Neural cell (in vitro differentiated cells): Measurements from ENCODE around the gene PAEP. TPM values are rescaled to one million over a fixed set of nuclear protein-coding genes. Genes with fewer than 3 reads are reported as not detected.

ENCODE experiments used
- H2AFZ ChIP-seq: fragments of 200-600, 300-800 bp; sonication (generic), shearing (Covaris generic); 2 replicates; pipeline ENCODE4 v1.6.0; 2014; ENCODE audit warnings: low read depth, mild to moderate bottlenecking, antibody characterized with exemption, low read length, moderate library complexity
- H3F3A ChIP-seq: fragments of 200-600 bp; shearing (Covaris generic); 2 replicates; pipeline ENCODE4 v1.6.1; 2016; ENCODE audit warnings: mild to moderate bottlenecking, moderate library complexity, mixed read lengths, antibody characterized with exemption, low read length; ENCODE audit not compliant: insufficient read depth, poor library complexity, severe bottlenecking
- H3K27ac ChIP-seq: fragments of 200-600, 300-800 bp; sonication (generic), shearing (Covaris generic); 2 replicates; pipeline ENCODE4 v1.5.1; 2014; ENCODE audit warnings: mild to moderate bottlenecking, low read length, moderate library complexity
- H3K27me3 ChIP-seq: fragments of 300-800, 200-600 bp; sonication (generic), shearing (Covaris generic); 2 replicates; pipeline ENCODE4 v1.6.0; 2014; ENCODE audit warnings: mild to moderate bottlenecking, low read depth, low read length, moderate library complexity; ENCODE audit not compliant: insufficient read depth
- H3K36me3 ChIP-seq: fragments of 300-800, 200-600 bp; sonication (generic), shearing (Covaris generic); 2 replicates; pipeline ENCODE4 v1.5.1; 2014; ENCODE audit warnings: mild to moderate bottlenecking, antibody characterized with exemption, low read length, moderate library complexity; ENCODE audit not compliant: insufficient read depth
- H3K4me2 ChIP-seq: fragments of 300-800, 200-600 bp; sonication (generic), shearing (Covaris generic); 2 replicates; pipeline ENCODE4 v1.6.0; 2014; ENCODE audit warnings: mild to moderate bottlenecking, low read length
- H3K4me3 ChIP-seq: fragments of 300-800, 200-600 bp; sonication (generic), shearing (Covaris generic); 2 replicates; pipeline ENCODE4 v1.5.1; 2014; ENCODE audit warnings: mild to moderate bottlenecking, low read length, moderate library complexity
- H3K79me2 ChIP-seq: fragments of 200-600 bp; shearing (Covaris generic); replicated peaks from 2 replicates; pipeline ENCODE4 v1.6.0; 2014; ENCODE audit warnings: mild to moderate bottlenecking, low read length, moderate library complexity; ENCODE audit not compliant: insufficient read depth
- H3K9ac ChIP-seq: fragments of 300-800, 200-600 bp; sonication (generic), shearing (Covaris generic); 2 replicates; pipeline ENCODE4 v1.6.1; 2016; ENCODE audit warnings: mild to moderate bottlenecking, low read length, mixed read lengths
- H3K9me2 ChIP-seq: fragments of 200-600 bp; shearing (Covaris generic); 2 replicates; pipeline ENCODE4 v1.6.1; 2016; ENCODE audit warnings: mild to moderate bottlenecking, low read length, mixed read lengths; ENCODE audit not compliant: insufficient read depth
- H3K9me3 ChIP-seq: fragments of 200-600, 300-800 bp; sonication (generic), shearing (Covaris generic); 2 replicates; pipeline ENCODE4 v1.6.1; 2016; ENCODE audit warnings: mild to moderate bottlenecking, mixed run types, low read length, moderate library complexity, mixed read lengths
- H4K20me1 ChIP-seq: fragments of 200-600 bp; shearing (Covaris generic); 2 replicates; pipeline ENCODE4 v1.6.1; 2016; ENCODE audit warnings: mild to moderate bottlenecking, mixed run types; ENCODE audit not compliant: insufficient read depth
- CTCF ChIP-seq: fragments of 450-650 bp; IDR thresholded peaks from 2 replicates; pipeline ENCODE4 v1.5.1; 2014; ENCODE audit warnings: antibody characterized with exemption, mild to moderate bottlenecking, moderate library complexity; ENCODE audit not compliant: poor library complexity, severe bottlenecking
- EP300 ChIP-seq: fragments of 450-650 bp; conservative IDR thresholded peaks from 2 replicates; pipeline ENCODE4 v1.6.1; 2014; ENCODE audit warnings: antibody characterized with exemption, mild to moderate bottlenecking, moderate library complexity; ENCODE audit not compliant: poor library complexity, severe bottlenecking
- EZH2 ChIP-seq: fragments of 200-600, 300-800 bp; shearing (Covaris generic), sonication (generic); IDR thresholded peaks from 2 replicates; pipeline ENCODE4 v1.6.1; 2014; ENCODE audit warnings: antibody characterized with exemption, low read length, borderline replicate concordance, mild to moderate bottlenecking; ENCODE audit not compliant: insufficient read depth, poor library complexity, severe bottlenecking
- MXI1 ChIP-seq: fragments of 450-650 bp; conservative IDR thresholded peaks from 2 replicates; pipeline ENCODE4 v1.6.1; 2014; ENCODE audit warnings: antibody characterized with exemption, mild to moderate bottlenecking; ENCODE audit not compliant: poor library complexity, severe bottlenecking
- POLR2AphosphoS5 ChIP-seq: IDR thresholded peaks from 2 replicates; pipeline ENCODE4 v1.6.1; 2012
- RAD21 ChIP-seq: fragments of 450-650 bp; conservative IDR thresholded peaks from 2 replicates; pipeline ENCODE4 v1.6.1; 2014; ENCODE audit warnings: antibody characterized with exemption, mild to moderate bottlenecking, moderate library complexity
- REST ChIP-seq: IDR thresholded peaks from 2 replicates; pipeline ENCODE4 v1.6.1; 2012; ENCODE audit warnings: borderline replicate concordance
- SMC3 ChIP-seq: fragments of 450-650 bp; conservative IDR thresholded peaks from 2 replicates; pipeline ENCODE4 v1.6.1; 2014; ENCODE audit warnings: antibody characterized with exemption, mild to moderate bottlenecking, moderate library complexity; ENCODE audit not compliant: poor library complexity
- TAF1 ChIP-seq: IDR thresholded peaks from 2 replicates; pipeline ENCODE4 v1.6.1; 2012; ENCODE audit warnings: low read depth
- polyA plus RNA-seq: library from polyadenylated mRNA; depleted of rRNA; stranded (reverse); fragments of >200 nt; gene quantifications from 2 replicates; pipeline ENCODE4 v1.2.3, GENCODE V29; 2014

Gene PAEP
- polyA plus RNA-seq, 1 donor from 2014 or later, result not detected

DNA sequence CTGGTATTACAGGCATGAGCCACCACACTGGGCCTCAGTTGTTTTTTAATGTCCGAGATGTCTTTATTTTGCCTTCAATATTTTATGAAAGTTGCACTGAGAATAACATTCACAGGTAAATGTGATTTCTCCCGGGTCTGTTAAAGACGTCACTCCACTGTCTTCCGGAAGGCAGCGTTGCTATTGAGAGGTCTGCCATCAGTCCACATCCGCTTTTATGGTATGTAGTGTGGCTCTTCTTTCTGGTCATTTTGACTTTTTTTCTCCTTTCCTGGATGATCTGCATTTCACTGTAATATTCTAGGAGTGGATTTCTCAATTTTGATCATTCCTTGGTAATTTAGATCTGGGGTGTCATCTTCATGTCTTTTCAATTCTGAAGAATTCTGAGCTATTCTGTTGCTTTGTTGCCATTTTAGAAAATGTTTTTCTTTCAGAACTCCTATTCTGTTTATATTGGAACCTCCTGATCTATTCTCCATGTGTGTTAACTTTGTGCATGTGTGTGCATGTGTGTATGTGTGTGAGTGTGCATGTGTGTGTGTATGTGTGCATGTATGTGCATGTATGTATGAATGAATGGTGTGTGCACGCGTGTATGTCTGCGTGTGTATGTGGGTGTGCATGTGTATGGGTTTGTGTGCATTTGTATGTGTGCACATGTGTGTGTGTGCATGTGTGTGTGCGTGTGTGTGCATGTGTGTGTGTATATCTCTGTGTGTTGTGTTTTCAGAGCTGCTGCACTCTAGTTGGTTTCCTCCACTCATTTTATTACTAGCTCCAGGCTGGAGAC is 42.2 kb upstream of the PAEP start:
- Histone ChIP-seq H3K79me2 (no peaks in the 10 kb centered on the region), H3K36me3 (no peaks in the 10 kb centered on the region), H3K27me3 (no peaks in the 10 kb centered on the region), H3K9me2 (no peaks in the 10 kb centered on the region), H3K4me3 (no peak overlapping the region), H2AFZ (no peak overlapping the region), H3F3A (no peaks in the 10 kb centered on the region), H3K9ac (no peak overlapping the region), H4K20me1 (no peaks in the 10 kb centered on the region), H3K27ac (no peak overlapping the region), H3K4me2 (no peak overlapping the region), H3K9me3 (no peaks in the 10 kb centered on the region)
- TF ChIP-seq POLR2AphosphoS5, result no peak
- TF ChIP-seq SMC3, result no peak
- no peak for TF ChIP-seq EP300
- TF ChIP-seq RAD21, result no peak
- no peak for TF ChIP-seq MXI1
- TF ChIP-seq CTCF, result no peak
- TF ChIP-seq REST, result no peak
- no peak for TF ChIP-seq TAF1
- no peak for TF ChIP-seq EZH2

- H4K20me1 ChIP-seq, result no peaks in the 10 kb centered on the region
- H3K4me3 ChIP-seq, result no peak within 1 kb of the TSS
- no peak within 1 kb of the TSS for H2AFZ ChIP-seq
- H3K27me3 ChIP-seq, result no peaks in the 10 kb centered on the region
- no peaks in the 10 kb centered on the region for H3K36me3 ChIP-seq
- no peak within 1 kb of the TSS for H3K4me2 ChIP-seq
- H3K27ac ChIP-seq, result no peak within 1 kb of the TSS
- no peaks in the 10 kb centered on the region for H3K9me2 ChIP-seq
- H3F3A ChIP-seq, result no peaks in the 10 kb centered on the region
- H3K79me2 ChIP-seq, result no peaks in the 10 kb centered on the region
- H3K9me3 ChIP-seq, result no peaks in the 10 kb centered on the region
- TF ChIP-seq POLR2AphosphoS5 (no peak), MXI1 (no peak)
- no peak within 1 kb of the TSS for H3K9ac ChIP-seq
These were observed 40.5 kb upstream of the PAEP start, which contains the start of gene LCN1 for GRCh38 chr9:135520916-135521607. LCN1 (plus strand) TSS chr9:135521440; CDS start chr9:135521498, 58 bp downstream.
